HEK293T (cell line): ENCODE results near the gene MOCS1.

Experiments used
- BHLHE40 ChIP-seq: fragments of 450-650 bp; IDR thresholded peaks from 2 replicates; pipeline ENCODE4 v1.6.1; 2016; ENCODE audit warnings: mild to moderate bottlenecking, moderate library complexity, borderline replicate concordance
- ELF4 ChIP-seq: fragments of 450-650 bp; IDR thresholded peaks from 2 replicates; pipeline ENCODE4 v1.6.1; 2017; ENCODE audit warnings: antibody characterized with exemption
- FOXA1 ChIP-seq: fragments of 450-650 bp; IDR thresholded peaks from 2 replicates; pipeline ENCODE4 v1.6.1; 2016; ENCODE audit warnings: mild to moderate bottlenecking
- FOXK2 ChIP-seq: fragments of 450-650 bp; IDR thresholded peaks from 2 replicates; pipeline ENCODE4 v1.6.1; 2016; ENCODE audit warnings: mild to moderate bottlenecking
- L3MBTL2 ChIP-seq: fragments of 450-650 bp; conservative IDR thresholded peaks from 2 replicates; pipeline ENCODE4 v1.6.1; 2016; ENCODE audit warnings: mild to moderate bottlenecking
- LEF1 ChIP-seq: fragments of 450-650 bp; IDR thresholded peaks from 2 replicates; pipeline ENCODE4 v1.6.1; 2017; ENCODE audit warnings: mild to moderate bottlenecking, borderline replicate concordance
- NFRKB ChIP-seq: fragments of 450-650 bp; IDR thresholded peaks from 2 replicates; pipeline ENCODE4 v1.6.1; 2016; ENCODE audit warnings: mild to moderate bottlenecking, moderate library complexity
- PKNOX1 ChIP-seq: fragments of 450-650 bp; IDR thresholded peaks from 2 replicates; pipeline ENCODE4 v1.6.1; 2016
- SP1 ChIP-seq: fragments of 450-650 bp; IDR thresholded peaks from 2 replicates; pipeline ENCODE4 v1.6.1; 2017
- SUZ12 ChIP-seq: fragments of 450-650 bp; IDR thresholded peaks from 2 replicates; pipeline ENCODE4 v1.6.1; 2016; ENCODE audit warnings: mild to moderate bottlenecking
- TARDBP ChIP-seq: fragments of 450-650 bp; IDR thresholded peaks from 2 replicates; pipeline ENCODE4 v1.6.1; 2016
- ZNF384 ChIP-seq: fragments of 450-650 bp; IDR thresholded peaks from 2 replicates; pipeline ENCODE4 v1.6.1; 2016

DNA sequence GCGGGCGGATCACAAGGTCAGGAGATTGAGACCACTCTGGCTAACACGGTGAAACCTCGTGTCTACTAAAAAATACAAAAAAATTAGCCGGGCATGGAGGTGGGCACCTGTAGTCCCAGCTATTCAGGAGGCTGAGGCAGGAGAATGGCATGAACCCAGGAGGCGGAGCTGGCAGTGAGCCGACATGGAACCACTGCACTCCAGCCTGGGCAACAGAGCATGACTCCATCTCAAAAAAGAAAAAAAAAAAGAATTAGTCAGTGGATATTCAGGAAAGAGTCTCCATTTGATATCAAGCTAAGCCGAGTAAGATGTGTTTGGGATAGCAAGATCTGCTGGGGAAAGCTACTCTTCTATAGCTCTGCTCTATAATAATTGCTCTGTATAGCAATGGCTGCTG lies 41.0 kb downstream of the MOCS1 start:
- TF ChIP-seq PKNOX1 = no peak
- no peak for TF ChIP-seq ZNF384
- TF ChIP-seq FOXK2 = no peak
- no peak for TF ChIP-seq LEF1
- TF ChIP-seq FOXA1 = no peak
- TF ChIP-seq TARDBP = no peak
- TF ChIP-seq ELF4 = no peak
- no peak for TF ChIP-seq NFRKB
- no peak for TF ChIP-seq SUZ12
- TF ChIP-seq L3MBTL2 = no peak
- no peak for TF ChIP-seq BHLHE40
- TF ChIP-seq SP1 = no peak
